OCI-LY1 (cell line): ENCODE measurements around the gene MEP1A.

ENCODE experiments used
- H2AFZ ChIP-seq: fragments of 200-600 bp; sonication (generic), shearing (Covaris generic); 2 replicates; pipeline ENCODE4 v1.6.0; 2014; ENCODE audit warnings: antibody characterized with exemption, mild to moderate bottlenecking, low read length
- H3F3A ChIP-seq: fragments of 200-600 bp; sonication (generic), shearing (Covaris generic); 2 replicates; pipeline ENCODE4 v1.6.0; 2014; ENCODE audit warnings: mild to moderate bottlenecking, antibody characterized with exemption, low read length, moderate library complexity; ENCODE audit not compliant: insufficient read depth
- H3K27ac ChIP-seq: fragments of 200-600 bp; sonication (generic); 2 replicates; pipeline ENCODE4 v1.5.1; 2014; ENCODE audit warnings: low read length, mixed run types, mild to moderate bottlenecking, low read depth; ENCODE audit not compliant: poor library complexity, severe bottlenecking
- H3K27me3 ChIP-seq: fragments of 200-600 bp; sonication (generic); 2 replicates; pipeline ENCODE4 v1.6.0; 2014; ENCODE audit warnings: antibody characterized with exemption, mild to moderate bottlenecking, low read length, moderate library complexity; ENCODE audit not compliant: insufficient read depth
- H3K36me3 ChIP-seq: fragments of 200-600 bp; sonication (generic); 2 replicates; pipeline ENCODE4 v1.6.1; 2014; ENCODE audit warnings: mild to moderate bottlenecking, antibody characterized with exemption, low read length, moderate library complexity, mixed read lengths; ENCODE audit not compliant: insufficient read depth
- H3K4me1 ChIP-seq: fragments of 200-600 bp; sonication (generic); 2 replicates; pipeline ENCODE4 v1.5.1; 2014; ENCODE audit warnings: mild to moderate bottlenecking, low read length, moderate library complexity; ENCODE audit not compliant: insufficient read depth, severe bottlenecking
- H3K4me2 ChIP-seq: fragments of 200-600 bp; sonication (generic), shearing (Covaris generic); 2 replicates; pipeline ENCODE4 v1.6.1; 2014; ENCODE audit warnings: low read length
- H3K4me3 ChIP-seq: fragments of 200-600 bp; sonication (generic); 2 replicates; pipeline ENCODE4 v1.5.1; 2014; ENCODE audit warnings: low read length, low read depth, mild to moderate bottlenecking, mixed read lengths; ENCODE audit not compliant: poor library complexity, severe bottlenecking
- H3K79me2 ChIP-seq: fragments of 200-600 bp; shearing (Covaris generic); 2 replicates; pipeline ENCODE4 v1.6.1; 2016; ENCODE audit warnings: mixed run types, low read length, mixed read lengths; ENCODE audit not compliant: insufficient read depth
- H3K9ac ChIP-seq: fragments of 200-600 bp; sonication (generic), shearing (Covaris generic); 2 replicates; pipeline ENCODE4 v1.6.1; 2014; ENCODE audit warnings: mild to moderate bottlenecking, low read length, mixed read lengths
- H3K9me2 ChIP-seq: fragments of 200-600 bp; sonication (generic), shearing (Covaris generic); 2 replicates; pipeline ENCODE4 v1.6.1; 2014; ENCODE audit warnings: low read depth, mild to moderate bottlenecking, low read length, mixed read lengths
- H3K9me3 ChIP-seq: fragments of 200-600 bp; shearing (Covaris generic); 2 replicates; pipeline ENCODE4 v1.6.1; 2014; ENCODE audit warnings: low read length, mixed read lengths
- H4K20me1 ChIP-seq: fragments of 200-600 bp; sonication (generic), shearing (Covaris generic); 2 replicates; pipeline ENCODE4 v1.6.0; 2016; ENCODE audit warnings: mild to moderate bottlenecking, low read length; ENCODE audit not compliant: insufficient read depth
- CTCF ChIP-seq: fragments of 200-600 bp; sonication (generic), shearing (Covaris generic); IDR thresholded peaks from 2 replicates; pipeline ENCODE4 v1.5.1; 2017; ENCODE audit warnings: mild to moderate bottlenecking, antibody characterized with exemption, low read length, moderate library complexity, mixed read lengths
- EZH2 ChIP-seq: fragments of 200-600 bp; sonication (generic), shearing (Covaris generic); IDR thresholded peaks from 2 replicates; pipeline ENCODE4 v1.8.0; 2017; ENCODE audit warnings: borderline replicate concordance, mixed run types, mild to moderate bottlenecking, antibody characterized with exemption, low read length, moderate library complexity, mixed read lengths

Gene MEP1A

GRCh38 chr6:46862381-46862780 is 69.2 kb downstream of the MEP1A start:
- no peaks in the 10 kb centered on the region for H3K4me1 ChIP-seq
- H4K20me1 ChIP-seq = no peaks in the 10 kb centered on the region
- no peaks in the 10 kb centered on the region for H3K9me3 ChIP-seq
- no peaks in the 10 kb centered on the region for H3F3A ChIP-seq
- H3K79me2 ChIP-seq = no peaks in the 10 kb centered on the region
- H3K4me3 ChIP-seq = no peak overlapping the region
- TF ChIP-seq CTCF (no peak), EZH2 (no peak)
- no peak overlapping the region for H3K27ac ChIP-seq
- no peak overlapping the region for H3K9ac ChIP-seq
- no peaks in the 10 kb centered on the region for H3K36me3 ChIP-seq
- no peak overlapping the region for H2AFZ ChIP-seq
- H3K27me3 ChIP-seq = no peaks in the 10 kb centered on the region
- H3K4me2 ChIP-seq = no peak overlapping the region
- H3K9me2 ChIP-seq = no peaks in the 10 kb centered on the region

- Histone ChIP-seq H2AFZ (no peak overlapping the region), H3K79me2 (no peaks in the 10 kb centered on the region), H3K9ac (no peak overlapping the region), H3K4me2 (no peak overlapping the region), H4K20me1 (no peaks in the 10 kb centered on the region), H3K27me3 (no peaks in the 10 kb centered on the region), H3K4me1 (no peaks in the 10 kb centered on the region), H3K9me3 (no peaks in the 10 kb centered on the region), H3K9me2 (no peaks in the 10 kb centered on the region), H3K36me3 (no peaks in the 10 kb centered on the region), H3K27ac (no peak overlapping the region), H3K4me3 (no peak overlapping the region), H3F3A (no peaks in the 10 kb centered on the region)
- no peak for TF ChIP-seq CTCF
- TF ChIP-seq EZH2 = no peak
Observed at GRCh38 chr6:46863791-46864190, 70.6 kb downstream of the MEP1A start.

GRCh38 chr6:46865221-46865620 is 72.0 kb downstream of the MEP1A start:
- Histone ChIP-seq H3K9ac (no peak overlapping the region), H3K4me3 (no peak overlapping the region), H3K27ac (no peak overlapping the region), H3K79me2 (no peaks in the 10 kb centered on the region), H3K27me3 (no peaks in the 10 kb centered on the region), H3K36me3 (no peaks in the 10 kb centered on the region), H2AFZ (no peak overlapping the region), H3K9me3 (no peaks in the 10 kb centered on the region), H4K20me1 (no peaks in the 10 kb centered on the region), H3K4me1 (no peaks in the 10 kb centered on the region), H3F3A (no peaks in the 10 kb centered on the region), H3K9me2 (no peaks in the 10 kb centered on the region), H3K4me2 (no peak overlapping the region)
- no peak for TF ChIP-seq EZH2
- no peak for TF ChIP-seq CTCF
